Body of pancreas (tissue), 4 donors: ENCODE results near the gene SLC18A2.

ENCODE experiments used
- POLR2A ChIP-seq, 3 donors: fragments of 450-650 bp; IDR thresholded peaks; one replicate each; pipeline ENCODE4 v1.6.1; 2016; ENCODE audit warnings: antibody characterized with exemption in 3 of 3, mild to moderate bottlenecking in 2 of 3
- TF ChIP-seq, protein P1 (sequence below), 7 experiments: fragments of 450-650 bp in 4 of 7; fragments of 200-600 bp in 3 of 7; sonication (generic) in 3 of 7; IDR thresholded peaks; one replicate each; pipeline ENCODE4 v1.5.1; 2016 to 2019; ENCODE audit warnings: antibody characterized with exemption in 7 of 7

GRCh38 chr10:117197189-117197588 lies 43.7 kb upstream of the SLC18A2 start, which contains the start of gene KCNK18:
- TF ChIP-seq, protein P1, sequence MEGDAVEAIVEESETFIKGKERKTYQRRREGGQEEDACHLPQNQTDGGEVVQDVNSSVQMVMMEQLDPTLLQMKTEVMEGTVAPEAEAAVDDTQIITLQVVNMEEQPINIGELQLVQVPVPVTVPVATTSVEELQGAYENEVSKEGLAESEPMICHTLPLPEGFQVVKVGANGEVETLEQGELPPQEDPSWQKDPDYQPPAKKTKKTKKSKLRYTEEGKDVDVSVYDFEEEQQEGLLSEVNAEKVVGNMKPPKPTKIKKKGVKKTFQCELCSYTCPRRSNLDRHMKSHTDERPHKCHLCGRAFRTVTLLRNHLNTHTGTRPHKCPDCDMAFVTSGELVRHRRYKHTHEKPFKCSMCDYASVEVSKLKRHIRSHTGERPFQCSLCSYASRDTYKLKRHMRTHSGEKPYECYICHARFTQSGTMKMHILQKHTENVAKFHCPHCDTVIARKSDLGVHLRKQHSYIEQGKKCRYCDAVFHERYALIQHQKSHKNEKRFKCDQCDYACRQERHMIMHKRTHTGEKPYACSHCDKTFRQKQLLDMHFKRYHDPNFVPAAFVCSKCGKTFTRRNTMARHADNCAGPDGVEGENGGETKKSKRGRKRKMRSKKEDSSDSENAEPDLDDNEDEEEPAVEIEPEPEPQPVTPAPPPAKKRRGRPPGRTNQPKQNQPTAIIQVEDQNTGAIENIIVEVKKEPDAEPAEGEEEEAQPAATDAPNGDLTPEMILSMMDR (IDR thresholded peaks at IDR 0.05), result no peak
- no peak for TF ChIP-seq POLR2A (IDR thresholded peaks at IDR 0.05)
